ENCODE data around the gene TEX22. TPM values are rescaled to one million over a fixed set of nuclear protein-coding genes. Genes with fewer than 3 reads are reported as not detected.
"Not testable (repeated sequence)": the region's sequence is repeated elsewhere in the genome, so short reads cannot be mapped to it uniquely, and the experiment has no call there.

TEX22 gene
- total RNA-seq, 2 experiments from 2014 or later: 1.2 to 2.2 TPM

GRCh38 chr14:105358140-105358846, 40.0 kb upstream of the TEX22 start:
- ATAC-seq (no peak), DNase-seq (no peak)
- H3K9me3 Mint-ChIP-seq: no peaks in the 10 kb centered on the region
- no peak overlapping the region for H3K4me3 Mint-ChIP-seq
- no peak overlapping the region for H3K27ac Mint-ChIP-seq
- intact Hi-C loops (cut with micrococcal nuclease): no loop called here
- no peaks in the 10 kb centered on the region for H3K36me3 Mint-ChIP-seq (ENCODE audit: low read depth)
- ChIA-PET POLR2A (no interaction called here), CTCF (interaction anchor here (1.0 kb wide), 1 partner anchor 122 kb away, joined by 4 read pairs; no protein-coding TSS in a partner anchor)
- H3K4me1 Mint-ChIP-seq (ENCODE audit: low read depth): peaks cover 6% of the 10 kb centered on the region
- TF ChIP-seq CTCF (IDR thresholded peaks at IDR 0.05): no peak
- H3K27me3 Mint-ChIP-seq: no peaks in the 10 kb centered on the region

DNA sequence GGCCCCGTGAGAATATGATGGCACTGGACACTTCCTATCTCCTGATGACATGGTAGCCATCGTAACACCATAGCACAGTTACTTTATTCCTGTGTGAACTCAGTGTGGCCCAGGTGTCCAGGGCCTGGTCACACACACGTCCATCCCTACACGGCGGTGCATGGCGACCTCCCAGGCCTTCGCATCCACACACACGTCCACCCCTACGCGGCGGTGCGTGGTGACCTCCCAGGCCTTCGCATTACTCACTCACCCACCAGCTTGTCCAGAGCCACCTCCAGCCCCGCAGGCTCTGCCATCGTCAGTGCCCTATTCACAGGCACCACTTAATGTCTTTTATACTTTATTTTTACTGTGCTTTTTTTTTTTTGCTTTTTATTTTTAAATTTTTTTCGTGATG, 39.4 kb upstream of the TEX22 start:
- Mint-ChIP-seq H3K4me3 (no peak overlapping the region), H3K27ac (no peak overlapping the region), H3K27me3 (peaks cover under 1% of the 10 kb centered on the region), H3K9me3 (no peaks in the 10 kb centered on the region), H3K36me3 (ENCODE audit: low read depth) (no peaks in the 10 kb centered on the region), H3K4me1 (ENCODE audit: low read depth) (peaks cover 11% of the 10 kb centered on the region)
- ATAC-seq (no peak), DNase-seq (no peak)
- ChIA-PET POLR2A (no interaction called here), CTCF (interaction anchor here (1.0 kb wide), 1 partner anchor 122 kb away, joined by 4 read pairs; no protein-coding TSS in a partner anchor)
- intact Hi-C loops (cut with micrococcal nuclease): no loop called here
- no peak for TF ChIP-seq CTCF (IDR thresholded peaks at IDR 0.05)

DNA sequence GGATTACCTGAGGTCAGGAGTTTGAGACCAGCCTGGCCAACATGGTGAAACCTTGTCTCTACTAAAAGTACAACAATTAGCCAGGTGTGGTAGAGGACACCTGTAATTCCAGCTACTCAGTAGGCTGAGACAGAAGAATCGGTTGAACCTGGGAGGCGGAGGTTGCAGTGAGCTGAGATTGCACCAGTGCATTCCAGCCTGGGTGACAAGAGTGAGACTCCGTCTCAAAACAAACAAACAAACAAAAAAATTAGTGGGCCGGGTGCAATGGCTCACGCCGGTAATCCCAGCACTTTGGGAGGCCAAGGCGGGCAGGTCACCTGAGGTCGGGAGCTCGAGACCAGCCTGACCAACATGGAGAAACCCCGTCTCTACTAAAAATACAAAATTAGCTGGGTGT, 36.9 kb upstream of the TEX22 start:
- DNase-seq; H3K4me3 Mint-ChIP-seq; POLR2A ChIA-PET; H3K9me3 Mint-ChIP-seq; ATAC-seq; H3K36me3 Mint-ChIP-seq (ENCODE audit: low read depth); H3K27ac Mint-ChIP-seq; intact Hi-C loops (cut with micrococcal nuclease); H3K27me3 Mint-ChIP-seq: not testable (repeated sequence)
- CTCF ChIA-PET: interaction anchor here (1.5 to 2.0 kb wide), 2 partner anchors 9 to 10 kb away, joined by 3 to 6 read pairs; no protein-coding TSS in a partner anchor
- H3K4me1 Mint-ChIP-seq (ENCODE audit: low read depth): peaks cover 18% of the 10 kb centered on the region

DNA sequence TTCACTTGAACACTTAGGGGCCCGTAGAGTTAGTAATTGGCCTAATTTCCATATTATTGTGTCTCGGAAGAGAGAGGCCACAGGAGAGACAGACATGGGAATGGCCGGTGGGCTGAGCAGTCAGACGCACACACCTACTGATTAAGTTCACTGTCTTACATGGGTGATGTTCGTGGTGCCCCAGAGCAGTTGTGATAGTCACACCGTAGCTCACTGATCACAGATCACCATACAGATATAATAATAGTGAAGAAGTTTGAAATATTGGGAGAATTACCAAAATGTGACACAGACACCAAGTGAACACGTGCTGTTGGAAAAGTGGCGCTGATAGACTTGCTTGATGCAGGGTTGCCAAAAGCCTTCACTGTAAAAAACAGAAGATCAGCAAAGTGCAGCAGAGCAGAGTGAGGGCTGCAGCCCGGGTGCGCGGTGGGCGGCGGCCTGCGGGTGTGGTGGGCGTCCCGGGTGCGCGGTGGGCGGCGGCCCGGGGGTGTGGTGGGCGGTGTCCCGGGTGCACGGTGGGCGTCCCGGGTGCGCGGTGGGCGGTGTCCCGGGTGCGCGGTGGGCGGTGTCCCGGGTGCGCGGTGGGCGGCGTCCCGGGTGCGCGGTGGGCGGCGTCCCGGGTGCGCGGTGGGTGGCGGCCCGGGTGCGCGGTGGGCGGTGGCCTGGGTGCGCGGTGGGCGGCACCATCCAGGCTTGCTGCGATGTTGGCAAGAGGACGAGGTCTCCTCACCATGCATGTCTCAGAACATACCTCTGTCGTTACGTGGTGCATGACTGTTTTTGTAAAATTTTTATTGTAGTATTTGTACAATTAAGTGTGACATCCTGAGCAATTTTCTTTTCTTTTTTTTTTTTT, 34.3 kb upstream of the TEX22 start:
- peak; percentile 80 for ATAC-seq
- H3K27ac Mint-ChIP-seq: no peak overlapping the region
- no peak for TF ChIP-seq CTCF (IDR thresholded peaks at IDR 0.05)
- peak overlapping the region; percentile 23 for H3K4me3 Mint-ChIP-seq
- peak; percentile 49 for DNase-seq
- H3K9me3 Mint-ChIP-seq: no peaks in the 10 kb centered on the region
- intact Hi-C loops (cut with micrococcal nuclease): no loop called here
- H3K36me3 Mint-ChIP-seq (ENCODE audit: low read depth): no peaks in the 10 kb centered on the region
- peaks cover 1% of the 10 kb centered on the region for H3K27me3 Mint-ChIP-seq
- peaks cover 18% of the 10 kb centered on the region for H3K4me1 Mint-ChIP-seq (ENCODE audit: low read depth)
- ChIA-PET POLR2A (interaction anchor here (1.1 kb wide), 1 partner anchor 71 kb away, joined by 4 read pairs; no protein-coding TSS in a partner anchor), CTCF (interaction anchor here (0.8 kb wide), 1 partner anchor 116 kb away, joined by 3 read pairs; no protein-coding TSS in a partner anchor)

GRCh38 chr14:105365101-105365500, 33.2 kb upstream of the TEX22 start:
- H3K27ac Mint-ChIP-seq: no peak overlapping the region
- peaks cover 1% of the 10 kb centered on the region for H3K27me3 Mint-ChIP-seq
- ChIA-PET POLR2A (no interaction called here), CTCF (interaction anchor here (0.9 to 1.9 kb wide), 4 partner anchors 38 to 168 kb away, joined by 3 to 7 read pairs (median 4); no protein-coding TSS in a partner anchor)
- intact Hi-C loops (cut with micrococcal nuclease): no loop called here
- DNase-seq (no peak), ATAC-seq (no peak)
- no peak for TF ChIP-seq CTCF (IDR thresholded peaks at IDR 0.05)
- H3K9me3 Mint-ChIP-seq: no peaks in the 10 kb centered on the region
- no peaks in the 10 kb centered on the region for H3K36me3 Mint-ChIP-seq (ENCODE audit: low read depth)
- peaks cover 18% of the 10 kb centered on the region for H3K4me1 Mint-ChIP-seq (ENCODE audit: low read depth)
- H3K4me3 Mint-ChIP-seq: no peak overlapping the region
